ENCODE data around the gene VMAC. TPM values are rescaled to one million over a fixed set of nuclear protein-coding genes. Genes with fewer than 3 reads are reported as not detected.
A peak's percentile ranks its signal among the peaks of the same experiment; 100 is the strongest.
"Not testable (repeated sequence)": the region's sequence is repeated elsewhere in the genome, so short reads cannot be mapped to it uniquely, and the experiment has no call there.

VMAC gene
- total RNA-seq, 1 donor from 2014 or later, result 3.7 TPM

GRCh38 chr19:5870986-5871394, 33.7 kb upstream of the VMAC start:
- no peak overlapping the region for H3K27ac ChIP-seq (ENCODE audit: low read depth, low read length)
- no peaks in the 10 kb centered on the region for H3K4me1 ChIP-seq (ENCODE audit: control insufficient read depth in 3 of 3, insufficient read depth in 3 of 3, low read length in 3 of 3)
- H3K27me3 ChIP-seq (ENCODE audit: control insufficient read depth in 3 of 3, insufficient read depth in 3 of 3, low read length in 3 of 3), result peaks cover 0 to 5% (median 3%) of the 10 kb centered on the region in 3 donors
- H3K9me3 ChIP-seq (ENCODE audit: control insufficient read depth in 3 of 3, low read length in 3 of 3), result no peaks in the 10 kb centered on the region
- no peak overlapping the region for H3K9ac ChIP-seq (ENCODE audit: low read depth in 1 of 3, low read length in 3 of 3)
- no peaks in the 10 kb centered on the region for H3K36me3 ChIP-seq (ENCODE audit: control insufficient read depth in 3 of 3, insufficient read depth in 3 of 3, low read length in 3 of 3)
- H3K4me3 ChIP-seq (ENCODE audit: low read length in 3 of 3), result no peak overlapping the region

GRCh38 chr19:5873617-5874199, 31.0 kb upstream of the VMAC start:
- H3K9me3 ChIP-seq (ENCODE audit: control insufficient read depth in 3 of 3, low read length in 3 of 3), result no peaks in the 10 kb centered on the region
- no peaks in the 10 kb centered on the region for H3K4me1 ChIP-seq (ENCODE audit: control insufficient read depth in 3 of 3, insufficient read depth in 3 of 3, low read length in 3 of 3)
- H3K27ac ChIP-seq (ENCODE audit: low read depth, low read length), result no peak overlapping the region
- no peak overlapping the region for H3K4me3 ChIP-seq (ENCODE audit: low read length in 3 of 3)
- no peak overlapping the region for H3K9ac ChIP-seq (ENCODE audit: low read depth in 1 of 3, low read length in 3 of 3)
- no peaks in the 10 kb centered on the region for H3K36me3 ChIP-seq (ENCODE audit: control insufficient read depth in 3 of 3, insufficient read depth in 3 of 3, low read length in 3 of 3)
- peaks cover 0 to 12% (median 6%) of the 10 kb centered on the region in 3 donors for H3K27me3 ChIP-seq (ENCODE audit: control insufficient read depth in 3 of 3, insufficient read depth in 3 of 3, low read length in 3 of 3)

DNA sequence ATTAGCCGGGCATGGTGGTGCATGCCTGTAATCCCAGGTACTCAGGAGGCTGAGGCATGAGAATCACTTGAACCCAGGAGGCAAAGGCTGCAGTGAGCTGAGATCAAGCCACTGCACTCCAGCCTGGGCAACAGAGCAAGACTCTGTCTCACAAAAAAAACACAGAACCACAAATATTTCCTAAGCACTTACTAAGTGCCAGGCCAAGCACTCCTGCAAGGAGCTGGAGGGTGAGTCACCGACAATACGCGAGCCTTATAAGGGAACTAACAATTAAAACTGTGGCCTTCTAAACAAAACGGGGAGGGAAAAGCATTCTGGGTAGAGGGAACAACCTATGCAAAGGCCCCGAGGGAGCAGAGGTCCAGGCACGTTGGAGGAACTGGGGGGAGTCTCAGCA, 30.2 kb upstream of the VMAC start:
- H3K27ac ChIP-seq (ENCODE audit: low read depth, low read length); H3K9me3 ChIP-seq (ENCODE audit: control insufficient read depth in 3 of 3, low read length in 3 of 3); H3K4me1 ChIP-seq (ENCODE audit: control insufficient read depth in 3 of 3, insufficient read depth in 3 of 3, low read length in 3 of 3); H3K9ac ChIP-seq (ENCODE audit: low read depth in 1 of 3, low read length in 3 of 3); H3K4me3 ChIP-seq (ENCODE audit: low read length in 3 of 3); H3K36me3 ChIP-seq (ENCODE audit: control insufficient read depth in 3 of 3, insufficient read depth in 3 of 3, low read length in 3 of 3): not testable (repeated sequence)
- H3K27me3 ChIP-seq (ENCODE audit: control insufficient read depth in 3 of 3, insufficient read depth in 3 of 3, low read length in 3 of 3), result peaks cover 0 to 17% (median 6%) of the 10 kb centered on the region in 3 donors

- H3K27me3 ChIP-seq (ENCODE audit: control insufficient read depth in 3 of 3, insufficient read depth in 3 of 3, low read length in 3 of 3), result peaks cover 0 to 21% (median 6%) of the 10 kb centered on the region in 3 donors
- H3K9ac ChIP-seq (ENCODE audit: low read depth in 1 of 3, low read length in 3 of 3), result no peak overlapping the region
- no peak overlapping the region for H3K27ac ChIP-seq (ENCODE audit: low read depth, low read length)
- H3K36me3 ChIP-seq (ENCODE audit: control insufficient read depth in 3 of 3, insufficient read depth in 3 of 3, low read length in 3 of 3), result no peaks in the 10 kb centered on the region
- H3K9me3 ChIP-seq (ENCODE audit: control insufficient read depth in 3 of 3, low read length in 3 of 3), result no peaks in the 10 kb centered on the region
- H3K4me1 ChIP-seq (ENCODE audit: control insufficient read depth in 3 of 3, insufficient read depth in 3 of 3, low read length in 3 of 3), result peaks cover 7 to 8% (median 8%) of the 10 kb centered on the region in 3 donors
- H3K4me3 ChIP-seq (ENCODE audit: low read length in 3 of 3), result no peak overlapping the region
Observed at GRCh38 chr19:5877427-5877826, 27.2 kb upstream of the VMAC start.

- Histone ChIP-seq H3K27ac (ENCODE audit: low read depth, low read length) (no peak overlapping the region), H3K4me1 (ENCODE audit: control insufficient read depth in 3 of 3, insufficient read depth in 3 of 3, low read length in 3 of 3) (peaks cover 7 to 8% (median 8%) of the 10 kb centered on the region in 3 donors), H3K9me3 (ENCODE audit: control insufficient read depth in 3 of 3, low read length in 3 of 3) (no peaks in the 10 kb centered on the region), H3K9ac (ENCODE audit: low read depth in 1 of 3, low read length in 3 of 3) (no peak overlapping the region), H3K36me3 (ENCODE audit: control insufficient read depth in 3 of 3, insufficient read depth in 3 of 3, low read length in 3 of 3) (no peaks in the 10 kb centered on the region), H3K4me3 (ENCODE audit: low read length in 3 of 3) (no peak overlapping the region), H3K27me3 (ENCODE audit: control insufficient read depth in 3 of 3, insufficient read depth in 3 of 3, low read length in 3 of 3) (peaks cover 0 to 21% (median 6%) of the 10 kb centered on the region in 3 donors)
Observed at GRCh38 chr19:5877882-5878281, 26.8 kb upstream of the VMAC start.

GRCh38 chr19:5880196-5880595, 24.5 kb upstream of the VMAC start:
- H3K9me3 ChIP-seq (ENCODE audit: control insufficient read depth in 3 of 3, low read length in 3 of 3), result no peaks in the 10 kb centered on the region
- no peak overlapping the region for H3K27ac ChIP-seq (ENCODE audit: low read depth, low read length)
- no peaks in the 10 kb centered on the region for H3K36me3 ChIP-seq (ENCODE audit: control insufficient read depth in 3 of 3, insufficient read depth in 3 of 3, low read length in 3 of 3)
- no peak overlapping the region for H3K4me3 ChIP-seq (ENCODE audit: low read length in 3 of 3)
- peaks cover 7 to 8% (median 8%) of the 10 kb centered on the region in 3 donors for H3K4me1 ChIP-seq (ENCODE audit: control insufficient read depth in 3 of 3, insufficient read depth in 3 of 3, low read length in 3 of 3)
- H3K9ac ChIP-seq (ENCODE audit: low read depth in 1 of 3, low read length in 3 of 3), result no peak overlapping the region
- H3K27me3 ChIP-seq (ENCODE audit: control insufficient read depth in 3 of 3, insufficient read depth in 3 of 3, low read length in 3 of 3), result peaks cover 0 to 16% (median 6%) of the 10 kb centered on the region in 3 donors

DNA sequence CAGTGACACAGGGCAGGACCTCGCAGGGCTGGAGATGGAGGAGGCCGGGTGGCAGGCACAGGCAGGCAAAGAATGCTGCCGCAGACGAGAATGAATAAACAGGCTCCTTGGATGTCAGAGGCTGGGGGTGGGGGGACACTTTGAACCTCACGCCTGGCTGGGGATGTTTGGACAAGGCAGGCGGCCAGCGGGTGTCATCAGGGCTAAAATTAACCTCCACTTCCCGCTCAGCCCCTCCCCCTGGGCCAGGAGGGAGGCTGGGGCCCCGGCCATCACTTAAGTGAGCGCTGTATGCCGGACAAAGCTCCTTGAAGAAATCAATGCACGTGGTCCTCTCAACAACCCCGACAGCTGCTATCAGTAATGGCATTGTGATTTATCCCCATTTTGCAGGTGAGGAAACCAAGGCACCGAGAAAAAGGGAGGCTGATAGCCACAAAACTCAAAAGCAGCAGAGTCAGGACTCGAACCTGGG, 24.0 kb upstream of the VMAC start:
- H3K27me3 ChIP-seq (ENCODE audit: control insufficient read depth in 3 of 3, insufficient read depth in 3 of 3, low read length in 3 of 3), result peaks cover 0 to 16% (median 6%) of the 10 kb centered on the region in 3 donors
- peaks cover 7 to 8% (median 8%) of the 10 kb centered on the region in 3 donors for H3K4me1 ChIP-seq (ENCODE audit: control insufficient read depth in 3 of 3, insufficient read depth in 3 of 3, low read length in 3 of 3)
- peak overlapping the region in 1 of 3 donors; percentile 2 for H3K4me3 ChIP-seq (ENCODE audit: low read length in 3 of 3)
- peak overlapping the region in 1 of 3 donors; percentile 8 for H3K9ac ChIP-seq (ENCODE audit: low read depth in 1 of 3, low read length in 3 of 3)
- H3K36me3 ChIP-seq (ENCODE audit: control insufficient read depth in 3 of 3, insufficient read depth in 3 of 3, low read length in 3 of 3), result no peaks in the 10 kb centered on the region
- H3K27ac ChIP-seq (ENCODE audit: low read depth, low read length), result no peak overlapping the region
- H3K9me3 ChIP-seq (ENCODE audit: control insufficient read depth in 3 of 3, low read length in 3 of 3), result no peaks in the 10 kb centered on the region

DNA sequence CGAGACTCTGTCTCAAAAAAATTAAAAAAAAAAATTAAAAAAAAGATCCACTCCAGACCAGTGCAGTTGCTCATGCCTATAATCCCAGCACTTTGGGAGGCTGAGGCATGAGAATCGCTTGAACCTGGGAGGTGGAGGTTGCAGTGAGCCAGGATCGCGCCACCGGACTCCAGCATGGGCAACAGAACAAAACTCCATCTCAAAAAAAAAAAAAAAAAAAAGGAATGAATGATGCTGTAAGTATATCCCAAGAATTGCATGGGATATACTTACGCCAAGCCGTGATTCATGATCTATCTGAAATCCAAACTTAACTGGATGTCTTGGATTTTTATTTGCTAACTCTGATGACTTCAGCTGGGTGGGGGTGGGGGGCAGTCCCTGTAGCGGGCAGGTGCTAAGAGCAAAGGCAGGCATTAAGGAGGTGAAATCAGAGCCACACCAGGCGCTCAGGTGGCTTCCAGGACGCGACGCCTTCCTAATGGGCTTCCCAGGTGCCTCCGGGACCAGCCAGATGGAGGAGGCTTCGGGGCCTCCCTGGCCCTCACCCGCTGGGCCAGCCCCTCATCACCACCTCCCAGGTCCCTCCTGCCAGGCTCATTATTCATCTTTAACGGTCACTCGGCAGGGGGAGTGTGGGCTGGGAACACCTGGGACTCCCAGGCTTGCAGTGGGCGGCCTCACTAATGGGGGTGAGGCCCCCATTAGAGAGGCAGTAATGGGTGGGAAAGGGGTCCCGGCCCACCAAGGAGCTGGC, 23.0 kb upstream of the VMAC start:
- H3K4me1 ChIP-seq (ENCODE audit: control insufficient read depth in 3 of 3, insufficient read depth in 3 of 3, low read length in 3 of 3), result peaks cover 7 to 8% (median 8%) of the 10 kb centered on the region in 3 donors
- no peak overlapping the region for H3K4me3 ChIP-seq (ENCODE audit: low read length in 3 of 3)
- no peaks in the 10 kb centered on the region for H3K36me3 ChIP-seq (ENCODE audit: control insufficient read depth in 3 of 3, insufficient read depth in 3 of 3, low read length in 3 of 3)
- H3K27me3 ChIP-seq (ENCODE audit: control insufficient read depth in 3 of 3, insufficient read depth in 3 of 3, low read length in 3 of 3), result peaks cover 0 to 16% (median 6%) of the 10 kb centered on the region in 3 donors
- no peak overlapping the region for H3K27ac ChIP-seq (ENCODE audit: low read depth, low read length)
- no peak overlapping the region for H3K9ac ChIP-seq (ENCODE audit: low read depth in 1 of 3, low read length in 3 of 3)
- H3K9me3 ChIP-seq (ENCODE audit: control insufficient read depth in 3 of 3, low read length in 3 of 3), result no peaks in the 10 kb centered on the region

GRCh38 chr19:5882421-5882968, 22.2 kb upstream of the VMAC start:
- no peak overlapping the region for H3K27ac ChIP-seq (ENCODE audit: low read depth, low read length)

More at GRCh38 chr19:5882421-5882968, 22.2 kb upstream of the VMAC start:
- H3K36me3 ChIP-seq (ENCODE audit: control insufficient read depth in 3 of 3, insufficient read depth in 3 of 3, low read length in 3 of 3), result no peaks in the 10 kb centered on the region
- peaks cover 7 to 8% (median 8%) of the 10 kb centered on the region in 3 donors for H3K4me1 ChIP-seq (ENCODE audit: control insufficient read depth in 3 of 3, insufficient read depth in 3 of 3, low read length in 3 of 3)
- no peaks in the 10 kb centered on the region for H3K9me3 ChIP-seq (ENCODE audit: control insufficient read depth in 3 of 3, low read length in 3 of 3)
- peaks cover 0 to 16% (median 13%) of the 10 kb centered on the region in 3 donors for H3K27me3 ChIP-seq (ENCODE audit: control insufficient read depth in 3 of 3, insufficient read depth in 3 of 3, low read length in 3 of 3)
- H3K9ac ChIP-seq (ENCODE audit: low read depth in 1 of 3, low read length in 3 of 3), result no peak overlapping the region
- no peak overlapping the region for H3K4me3 ChIP-seq (ENCODE audit: low read length in 3 of 3)
